C4-2B (cell line): ENCODE data around the gene ADAMTS19.

Source experiments
- ZFX ChIP-seq: fragments of 450-650 bp; IDR thresholded peaks from 2 replicates; pipeline ENCODE4 v1.6.1; 2017
- TF ChIP-seq, protein P1 (sequence below): fragments of 450-650 bp; conservative IDR thresholded peaks from 2 replicates; pipeline ENCODE4 v1.5.1; 2017; ENCODE audit warnings: mild to moderate bottlenecking

DNA sequence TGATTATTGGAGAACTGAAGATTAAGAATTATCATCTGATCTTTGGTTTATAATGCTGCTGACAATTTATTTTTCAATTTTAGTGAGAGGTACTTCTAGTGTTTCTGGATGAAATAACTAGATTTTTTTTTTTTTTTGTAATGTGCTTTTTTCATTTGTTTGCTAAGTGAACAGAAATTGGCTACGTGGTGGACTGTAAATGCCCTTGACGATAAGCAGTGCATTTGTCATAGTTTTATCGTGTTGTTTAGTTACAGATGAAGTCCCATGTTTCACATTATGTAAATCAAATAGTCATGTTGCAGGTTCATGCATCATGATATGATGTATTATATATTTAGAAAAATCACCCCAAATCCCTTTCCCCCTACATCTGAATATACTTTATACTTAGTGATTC is 81.0 kb downstream of the ADAMTS19 start:
- TF ChIP-seq, protein P1, sequence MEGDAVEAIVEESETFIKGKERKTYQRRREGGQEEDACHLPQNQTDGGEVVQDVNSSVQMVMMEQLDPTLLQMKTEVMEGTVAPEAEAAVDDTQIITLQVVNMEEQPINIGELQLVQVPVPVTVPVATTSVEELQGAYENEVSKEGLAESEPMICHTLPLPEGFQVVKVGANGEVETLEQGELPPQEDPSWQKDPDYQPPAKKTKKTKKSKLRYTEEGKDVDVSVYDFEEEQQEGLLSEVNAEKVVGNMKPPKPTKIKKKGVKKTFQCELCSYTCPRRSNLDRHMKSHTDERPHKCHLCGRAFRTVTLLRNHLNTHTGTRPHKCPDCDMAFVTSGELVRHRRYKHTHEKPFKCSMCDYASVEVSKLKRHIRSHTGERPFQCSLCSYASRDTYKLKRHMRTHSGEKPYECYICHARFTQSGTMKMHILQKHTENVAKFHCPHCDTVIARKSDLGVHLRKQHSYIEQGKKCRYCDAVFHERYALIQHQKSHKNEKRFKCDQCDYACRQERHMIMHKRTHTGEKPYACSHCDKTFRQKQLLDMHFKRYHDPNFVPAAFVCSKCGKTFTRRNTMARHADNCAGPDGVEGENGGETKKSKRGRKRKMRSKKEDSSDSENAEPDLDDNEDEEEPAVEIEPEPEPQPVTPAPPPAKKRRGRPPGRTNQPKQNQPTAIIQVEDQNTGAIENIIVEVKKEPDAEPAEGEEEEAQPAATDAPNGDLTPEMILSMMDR = no peak
- no peak for TF ChIP-seq ZFX
